ENCODE results near the gene MR1. TPM values are rescaled to one million over a fixed set of nuclear protein-coding genes. Genes with fewer than 3 reads are reported as not detected.

Gene MR1
- total RNA-seq, 3 donors from 2014 or later = 3.3 to 14.6 (median 7.4) TPM

GRCh38 chr1:181075766-181076350 lies 42.1 kb downstream of the MR1 start:
- no peak for DNase-seq
- no peak overlapping the region for H3K4me3 ChIP-seq
- H3K36me3 ChIP-seq (ENCODE audit: low read depth) = no peaks in the 10 kb centered on the region
- no peak for ATAC-seq
- H3K9me3 ChIP-seq = no peaks in the 10 kb centered on the region
- H3K4me1 ChIP-seq (ENCODE audit: low read depth) = no peaks in the 10 kb centered on the region
- intact Hi-C loops (cut with DNase I, micrococcal nuclease) = no loop called here
- no peak for TF ChIP-seq CTCF (IDR thresholded peaks at IDR 0.05)

GRCh38 chr1:181076852-181077251 lies 43.1 kb downstream of the MR1 start:
- H3K36me3 ChIP-seq (ENCODE audit: low read depth) = no peaks in the 10 kb centered on the region
- no peak for TF ChIP-seq CTCF (IDR thresholded peaks at IDR 0.05)
- H3K9me3 ChIP-seq = no peaks in the 10 kb centered on the region
- no peak overlapping the region for H3K4me3 ChIP-seq
- intact Hi-C loops (cut with DNase I, micrococcal nuclease) = no loop called here
- H3K4me1 ChIP-seq (ENCODE audit: low read depth) = no peaks in the 10 kb centered on the region
- DNase-seq = no peak
- ATAC-seq = no peak

- H3K9me3 ChIP-seq = no peaks in the 10 kb centered on the region
- H3K36me3 ChIP-seq (ENCODE audit: low read depth) = no peaks in the 10 kb centered on the region
- DNase-seq (no peak), ATAC-seq (no peak)
- TF ChIP-seq CTCF (IDR thresholded peaks at IDR 0.05) = no peak
- no peak overlapping the region for H3K4me3 ChIP-seq
- intact Hi-C loops (cut with DNase I, micrococcal nuclease) = no loop called here
- no peaks in the 10 kb centered on the region for H3K4me1 ChIP-seq (ENCODE audit: low read depth)
Measured at GRCh38 chr1:181077576-181078242, 43.9 kb downstream of the MR1 start.

GRCh38 chr1:181079382-181079781 lies 45.6 kb downstream of the MR1 start:
- TF ChIP-seq CTCF (IDR thresholded peaks at IDR 0.05) = no peak
- Histone ChIP-seq H3K4me3 (no peak overlapping the region), H3K9me3 (no peaks in the 10 kb centered on the region), H3K4me1 (ENCODE audit: low read depth) (no peaks in the 10 kb centered on the region), H3K36me3 (ENCODE audit: low read depth) (no peaks in the 10 kb centered on the region)
- intact Hi-C loops (cut with DNase I, micrococcal nuclease) = no loop called here
- ATAC-seq (no peak), DNase-seq (no peak)

GRCh38 chr1:181079920-181080319 lies 46.1 kb downstream of the MR1 start:
- Histone ChIP-seq H3K36me3 (ENCODE audit: low read depth) (no peaks in the 10 kb centered on the region), H3K9me3 (no peaks in the 10 kb centered on the region), H3K4me3 (no peak overlapping the region), H3K4me1 (ENCODE audit: low read depth) (no peaks in the 10 kb centered on the region)
- DNase-seq (no peak), ATAC-seq (no peak)
- no peak for TF ChIP-seq CTCF (IDR thresholded peaks at IDR 0.05)
- intact Hi-C loops (cut with DNase I, micrococcal nuclease) = loop anchor here in 1 of 2 donors (5.0 kb wide), 1 partner anchor 62 kb away; no protein-coding TSS in a partner anchor

All from mucosa of descending colon (tissue), 3 donors.